Ovary (tissue), 9 donors: ENCODE data around the gene GFRA1. TPM values are rescaled to one million over a fixed set of nuclear protein-coding genes. Genes with fewer than 3 reads are reported as not detected.

Source experiments
- DNase-seq, 5 donors: peaks; one replicate each; pipeline ENCODE4 v3.0.0-alpha.2; 2019 to 2020
- H3K27ac ChIP-seq, 2 donors: fragments of 200-600 bp; one replicate each; pipeline versions ENCODE4 v1.5.1 to v1.8.0; 2019 to 2022
- H3K27me3 ChIP-seq: fragments of 200-600 bp; one replicate; pipeline ENCODE4 v1.8.0; 2022
- H3K36me3 ChIP-seq: fragments of 200-600 bp; sonication (generic); one replicate; pipeline ENCODE4 v1.5.1; 2019
- H3K4me1 ChIP-seq: one replicate; pipeline ENCODE4 v1.8.1; 2013; ENCODE audit warnings: mild to moderate bottlenecking, moderate library complexity; ENCODE audit not compliant: insufficient read depth
- H3K4me3 ChIP-seq: fragments of 200-600 bp; sonication (generic); one replicate; pipeline ENCODE4 v1.5.1; 2017
- H3K9me3 ChIP-seq, 2 donors: fragments of 200-600 bp in 1 of 2; sonication (generic) in 1 of 2; one replicate each; pipeline versions ENCODE4 v1.5.1 to v1.8.1; 2013 to 2019; ENCODE audit warnings: mild to moderate bottlenecking in 1 of 2, moderate library complexity in 1 of 2
- CTCF ChIP-seq, 3 donors: fragments of 450-650 bp in 2 of 3; fragments of 200-600 bp in 1 of 3; IDR thresholded peaks; one replicate each; pipeline versions ENCODE4 v1.5.1 to v1.8.0; 2016 to 2022; ENCODE audit warnings: antibody characterized with exemption in 3 of 3, mild to moderate bottlenecking in 1 of 3
- EP300 ChIP-seq: sonication (generic); formaldehyde crosslinking; IDR thresholded peaks from one replicate; pipeline ENCODE4 v1.6.1; 2017; ENCODE audit warnings: antibody characterized with exemption
- POLR2A ChIP-seq: fragments of 450-650 bp; IDR thresholded peaks from one replicate; pipeline ENCODE4 v1.6.1; 2017; ENCODE audit warnings: antibody characterized with exemption, mild to moderate bottlenecking, moderate library complexity
- WGBS, 3 donors: extraction: QIAGEN DNeasy Blood & Tissue Kit in 1 of 3; methylation state at CpG; one replicate each; pipeline versions ENCODE4 v1.1.5 to v1.1.7; 2013 to 2017; 5-methylcytosine and 5-hydroxymethylcytosine counted together
- intact Hi-C, 4 donors: fragments of 100-400 bp; cut with DNase I; formaldehyde crosslinking; loops; one replicate each; pipeline versions ENCODE4 v1.11.0 to v1.15.1; 2022 to 2023
- polyA plus RNA-seq, 2 donors: library from polyadenylated mRNA; stranded (reverse); fragments of 200-250 nt in 1 of 2; fragments of 350-450 nt in 1 of 2; fragmentation: Illumina TruSeq in 1 of 2; extraction: RNeasy Lipid Tissue Mini Kit (QIAGEN cat#74804) in 1 of 2; gene quantifications; one replicate each; pipeline ENCODE4 v1.2.3, GENCODE V29; 2013 to 2014
- total RNA-seq, 7 donors: library from RNA; depleted of rRNA in 2 of 7; stranded (reverse); fragments of >200 nt in 2 of 7; fragmentation: NEBNext Ultra II Directional in 3 of 7; extraction: Animal tissue kit (Norgen Biotek cat#: 25700) in 3 of 7; gene quantifications; one replicate each; pipeline versions ENCODE4 v1.1.0 to v1.2.4, GENCODE V29; 2016 to 2023
- donor health status: DM: no; HTN: no; CAD: no; lungs with moderate emphysema.
- donor health status: DM: no; HTN: no; CAD: no.
- donor health status: Bipolar disorder and iron deficiency.
- donor health status: DM: yes; HTN: yes; CAD: no.
- donor health status: DM: no; HTN: no; CAD: no.
- donor health status: DM: yes; HTN: yes; CAD: no.

GFRA1 gene
- total and polyA plus RNA-seq, 9 donors, result 3.1 to 28.4 (median 11.8) TPM

GRCh38 chr10:116253716-116254115 lies 19.3 kb downstream of the GFRA1 start:
- WGBS, 3 donors, result 83 to 90% (median 86%) methylated on average over 4 of the region's 4 CpGs
- Histone ChIP-seq H3K9me3 (no peaks in the 10 kb centered on the region), H3K4me3 (no peak overlapping the region), H3K27me3 (no peaks in the 10 kb centered on the region), H3K27ac (no peak overlapping the region), H3K36me3 (no peaks in the 10 kb centered on the region), H3K4me1 (peaks cover 14% of the 10 kb centered on the region)
- TF ChIP-seq POLR2A, result no peak
- no peak for TF ChIP-seq EP300
- TF ChIP-seq CTCF (IDR thresholded peaks at IDR 0.05), result no peak
- DNase-seq, result no peak
- intact Hi-C loops, result no loop called here

- intact Hi-C loops, result no loop called here
- 87 to 91% (median 88%) methylated on average over 12 of the region's 12 CpGs for whole genome bisulfite sequencing, 3 donors
- H3K4me1 ChIP-seq, result peaks cover 14% of the 10 kb centered on the region
- H3K27me3 ChIP-seq, result no peaks in the 10 kb centered on the region
- no peak overlapping the region for H3K4me3 ChIP-seq
- H3K36me3 ChIP-seq, result no peaks in the 10 kb centered on the region
- no peak for DNase-seq
- no peak for TF ChIP-seq EP300
- TF ChIP-seq CTCF (IDR thresholded peaks at IDR 0.05), result no peak
- TF ChIP-seq POLR2A, result no peak
- H3K27ac ChIP-seq, result no peak overlapping the region
- H3K9me3 ChIP-seq, result no peaks in the 10 kb centered on the region
These were observed 21.2 kb downstream of the GFRA1 start for GRCh38 chr10:116251602-116252395.

GRCh38 chr10:116247691-116248090 lies 25.3 kb downstream of the GFRA1 start:
- no peak for DNase-seq
- Histone ChIP-seq H3K4me3 (no peak overlapping the region), H3K27me3 (peaks cover 4% of the 10 kb centered on the region), H3K36me3 (no peaks in the 10 kb centered on the region), H3K9me3 (no peaks in the 10 kb centered on the region), H3K27ac (no peak overlapping the region), H3K4me1 (no peaks in the 10 kb centered on the region)
- intact Hi-C loops, result no loop called here
- TF ChIP-seq CTCF (IDR thresholded peaks at IDR 0.05), result no peak

GRCh38 chr10:116246263-116246662 lies 26.7 kb downstream of the GFRA1 start:
- Histone ChIP-seq H3K36me3 (no peaks in the 10 kb centered on the region), H3K27me3 (peaks cover 4% of the 10 kb centered on the region), H3K9me3 (no peaks in the 10 kb centered on the region), H3K4me1 (no peaks in the 10 kb centered on the region), H3K27ac (no peak overlapping the region), H3K4me3 (no peak overlapping the region)
- 82 to 85% (median 82%) methylated on average over 9 of the region's 9 CpGs for WGBS, 3 donors
- no peak for DNase-seq
- intact Hi-C loops, result no loop called here
- TF ChIP-seq CTCF (IDR thresholded peaks at IDR 0.05) (no peak), EP300 (no peak), POLR2A (no peak)
